NCI-H2107 treated with DMSO at 0.1 percent for 48 hours (cell line): Measurements from ENCODE around the gene PFKFB1.

Experiments
- DNase-seq: peaks from one replicate; lab custom pipeline; 2025; ENCODE audit not compliant: unreplicated experiment; lab: John Stamatoyannopoulos, UW

Gene PFKFB1

GRCh38 chrX:54928876-54929275, 65.1 kb downstream of the PFKFB1 start:
- no peak for DNase-seq

GRCh38 chrX:54926978-54927377, 67.0 kb downstream of the PFKFB1 start:
- no peak for DNase-seq

- no peak for DNase-seq
Measured at GRCh38 chrX:54923376-54923775, 70.6 kb downstream of the PFKFB1 start.

GRCh38 chrX:54922547-54922946, 71.4 kb downstream of the PFKFB1 start:
- no peak for DNase-seq

GRCh38 chrX:54921427-54922021, 72.5 kb downstream of the PFKFB1 start:
- peak; percentile 2 for DNase-seq

GRCh38 chrX:54920610-54921426, 73.2 kb downstream of the PFKFB1 start, which contains the start of gene TRO:
TRO (plus strand) TSS chrX:54920824; CDS start chrX:54922247, 1,423 bp downstream.
- peak; percentile 3 for DNase-seq

- DNase-seq, result no peak
Measured at GRCh38 chrX:54909941-54910340, 84.0 kb downstream of the PFKFB1 start.

- DNase-seq, result no peak
Measured at GRCh38 chrX:54894159-54894558, 99.8 kb downstream of the PFKFB1 start.

- peak; percentile 6 for DNase-seq
Measured at GRCh38 chrX:54891573-54891972, 102.4 kb downstream of the PFKFB1 start.

GRCh38 chrX:54885740-54886139, 108.2 kb downstream of the PFKFB1 start:
- no peak for DNase-seq
